Vagina (tissue), 2 donors: ENCODE data around the gene PAX4. TPM values are rescaled to one million over a fixed set of nuclear protein-coding genes. Genes with fewer than 3 reads are reported as not detected.

Experiments
- DNase-seq, 2 donors: peaks; one replicate each; pipeline ENCODE4 v3.0.0-alpha.2; 2017; ENCODE audit errors: extremely low spot score in 2 of 2
- H3K27ac ChIP-seq: fragments of 200-600 bp; sonication (generic); one replicate; pipeline ENCODE4 v1.5.1; 2019
- H3K27me3 ChIP-seq: fragments of 200-600 bp; sonication (generic); one replicate; pipeline ENCODE4 v1.5.1; 2019
- H3K36me3 ChIP-seq, 2 donors: fragments of 200-600 bp; sonication (generic); one replicate each; pipeline ENCODE4 v1.5.1; 2017 to 2019
- H3K4me1 ChIP-seq: fragments of 200-600 bp; sonication (generic); one replicate; pipeline ENCODE4 v1.5.1; 2019
- H3K4me3 ChIP-seq, 2 donors: fragments of 200-600 bp; sonication (generic); 1 replicate in 1 of 2; 2 replicates in 1 of 2; pipeline ENCODE4 v1.5.1; 2016 to 2019
- H3K9me3 ChIP-seq: fragments of 200-600 bp; sonication (generic); one replicate; pipeline ENCODE4 v1.5.1; 2019
- POLR2A ChIP-seq, 2 donors: fragments of 450-650 bp; IDR thresholded peaks; one replicate each; pipeline ENCODE4 v1.6.1; 2017; ENCODE audit warnings: antibody characterized with exemption in 2 of 2, mild to moderate bottlenecking in 2 of 2, moderate library complexity in 2 of 2
- POLR2AphosphoS5 ChIP-seq, 2 donors: sonication (generic); formaldehyde crosslinking; IDR thresholded peaks; one replicate each; pipeline ENCODE4 v1.9.0; 2017; ENCODE audit warnings: antibody characterized with exemption in 2 of 2, mild to moderate bottlenecking in 2 of 2, low read depth in 1 of 2; ENCODE audit not compliant: insufficient read depth in 1 of 2
- intact Hi-C: fragments of 100-400 bp; cut with DNase I; formaldehyde crosslinking; loops from one replicate; pipeline ENCODE4 v1.15.1; 2023
- total RNA-seq: library from RNA; depleted of rRNA; stranded (reverse); fragments of >200 nt; gene quantifications from one replicate; pipeline ENCODE4 v1.2.3, GENCODE V29; 2016
- TF ChIP-seq, protein P1 (sequence below), 3 experiments: fragments of 450-650 bp in 2 of 3; fragments of 200-600 bp in 1 of 3; sonication (generic) in 1 of 3; IDR thresholded peaks; one replicate each; pipeline ENCODE4 v1.5.1; 2017 to 2019; ENCODE audit warnings: antibody characterized with exemption in 3 of 3, mild to moderate bottlenecking in 2 of 3, moderate library complexity in 2 of 3

The PAX4 gene
- total RNA-seq, 1 donor from 2014 or later = not detected

DNA sequence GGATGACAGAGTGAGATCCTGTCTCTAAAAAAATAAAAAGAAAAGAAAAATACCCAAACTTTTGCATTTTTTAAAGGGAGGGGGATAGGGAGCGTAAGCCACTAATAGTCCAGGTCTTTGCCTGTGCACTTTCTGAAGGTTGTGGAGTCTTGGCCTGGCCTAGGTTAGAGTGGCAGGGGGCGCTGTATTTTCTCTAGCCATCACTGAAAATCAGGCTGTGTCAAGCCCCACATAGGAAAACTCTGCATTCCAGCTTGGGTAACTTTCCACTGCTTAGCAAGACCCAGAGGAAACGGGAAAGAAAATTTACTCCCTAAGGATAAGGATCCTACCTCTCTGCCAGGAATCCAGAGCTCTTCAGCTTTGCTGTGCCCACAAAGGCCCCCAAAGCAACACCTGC, 10.5 kb upstream of the PAX4 start:
- intact Hi-C loops = no loop called here
- TF ChIP-seq, protein P1, sequence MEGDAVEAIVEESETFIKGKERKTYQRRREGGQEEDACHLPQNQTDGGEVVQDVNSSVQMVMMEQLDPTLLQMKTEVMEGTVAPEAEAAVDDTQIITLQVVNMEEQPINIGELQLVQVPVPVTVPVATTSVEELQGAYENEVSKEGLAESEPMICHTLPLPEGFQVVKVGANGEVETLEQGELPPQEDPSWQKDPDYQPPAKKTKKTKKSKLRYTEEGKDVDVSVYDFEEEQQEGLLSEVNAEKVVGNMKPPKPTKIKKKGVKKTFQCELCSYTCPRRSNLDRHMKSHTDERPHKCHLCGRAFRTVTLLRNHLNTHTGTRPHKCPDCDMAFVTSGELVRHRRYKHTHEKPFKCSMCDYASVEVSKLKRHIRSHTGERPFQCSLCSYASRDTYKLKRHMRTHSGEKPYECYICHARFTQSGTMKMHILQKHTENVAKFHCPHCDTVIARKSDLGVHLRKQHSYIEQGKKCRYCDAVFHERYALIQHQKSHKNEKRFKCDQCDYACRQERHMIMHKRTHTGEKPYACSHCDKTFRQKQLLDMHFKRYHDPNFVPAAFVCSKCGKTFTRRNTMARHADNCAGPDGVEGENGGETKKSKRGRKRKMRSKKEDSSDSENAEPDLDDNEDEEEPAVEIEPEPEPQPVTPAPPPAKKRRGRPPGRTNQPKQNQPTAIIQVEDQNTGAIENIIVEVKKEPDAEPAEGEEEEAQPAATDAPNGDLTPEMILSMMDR (IDR thresholded peaks at IDR 0.05) = no peak
- TF ChIP-seq POLR2A (IDR thresholded peaks at IDR 0.05) (no peak), POLR2AphosphoS5 (IDR thresholded peaks at IDR 0.05; ENCODE audit: insufficient read depth in 1 of 2, low read depth in 1 of 2) (no peak)
- no peak for DNase-seq
- H3K36me3 ChIP-seq = no peaks in the 10 kb centered on the region
- H3K27ac ChIP-seq = no peak overlapping the region
- H3K4me3 ChIP-seq = no peak overlapping the region
- no peaks in the 10 kb centered on the region for H3K4me1 ChIP-seq
- H3K9me3 ChIP-seq = no peaks in the 10 kb centered on the region
- no peaks in the 10 kb centered on the region for H3K27me3 ChIP-seq

GRCh38 chr7:127625331-127625730, 7.4 kb upstream of the PAX4 start:
- H3K36me3 ChIP-seq = no peaks in the 10 kb centered on the region
- DNase-seq = no peak
- TF ChIP-seq POLR2A (IDR thresholded peaks at IDR 0.05) = no peak
- no peak for TF ChIP-seq POLR2AphosphoS5 (IDR thresholded peaks at IDR 0.05; ENCODE audit: insufficient read depth in 1 of 2, low read depth in 1 of 2)
- TF ChIP-seq, protein P1 (IDR thresholded peaks at IDR 0.05) = no peak
- H3K27me3 ChIP-seq = no peaks in the 10 kb centered on the region
- intact Hi-C loops = no loop called here
- no peak overlapping the region for H3K27ac ChIP-seq
- no peak overlapping the region for H3K4me3 ChIP-seq
- no peaks in the 10 kb centered on the region for H3K9me3 ChIP-seq
- no peaks in the 10 kb centered on the region for H3K4me1 ChIP-seq

GRCh38 chr7:127620406-127621233, 2.7 kb upstream of the PAX4 start:
- intact Hi-C loops = no loop called here
- Histone ChIP-seq H3K4me1 (no peaks in the 10 kb centered on the region), H3K4me3 (no peak overlapping the region), H3K9me3 (no peaks in the 10 kb centered on the region), H3K27ac (no peak overlapping the region), H3K36me3 (no peaks in the 10 kb centered on the region), H3K27me3 (no peaks in the 10 kb centered on the region)
- TF ChIP-seq POLR2AphosphoS5 (IDR thresholded peaks at IDR 0.05; ENCODE audit: insufficient read depth in 1 of 2, low read depth in 1 of 2) (no peak), POLR2A (IDR thresholded peaks at IDR 0.05) (no peak)
- TF ChIP-seq, protein P1 (IDR thresholded peaks at IDR 0.05) = no peak
- DNase-seq = no peak

GRCh38 chr7:127619681-127620405, 1.9 kb upstream of the PAX4 start:
- Histone ChIP-seq H3K27ac (no peak overlapping the region), H3K4me3 (no peak overlapping the region), H3K9me3 (no peaks in the 10 kb centered on the region), H3K27me3 (no peaks in the 10 kb centered on the region), H3K4me1 (no peaks in the 10 kb centered on the region), H3K36me3 (no peaks in the 10 kb centered on the region)
- TF ChIP-seq, protein P1 (IDR thresholded peaks at IDR 0.05) = no peak
- no peak for TF ChIP-seq POLR2AphosphoS5 (IDR thresholded peaks at IDR 0.05; ENCODE audit: insufficient read depth in 1 of 2, low read depth in 1 of 2)
- TF ChIP-seq POLR2A (IDR thresholded peaks at IDR 0.05) = no peak
- no peak for DNase-seq
- intact Hi-C loops = no loop called here

DNA sequence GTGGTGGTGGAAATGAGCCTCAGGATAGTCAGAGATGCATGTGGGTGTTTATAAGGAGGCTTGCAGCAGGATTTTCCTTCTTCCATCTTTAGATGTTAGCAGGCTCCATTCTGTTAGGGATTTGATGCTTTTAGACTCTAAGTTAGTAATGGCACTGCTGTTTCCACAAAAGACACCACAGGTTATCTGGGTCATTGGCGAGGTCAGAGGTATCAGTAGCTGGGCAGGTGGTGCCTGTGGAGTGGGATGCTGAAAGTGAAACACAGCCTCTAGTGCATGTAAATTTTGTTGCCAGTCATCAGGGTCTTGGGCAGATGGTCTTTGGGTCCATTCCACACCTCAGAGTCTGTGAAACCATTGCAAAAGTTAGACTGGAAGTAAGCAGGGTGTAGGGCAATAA, 833 bp upstream of the PAX4 start:
- no peaks in the 10 kb centered on the region for H3K36me3 ChIP-seq
- no peaks in the 10 kb centered on the region for H3K9me3 ChIP-seq
- H3K27ac ChIP-seq = no peak overlapping the region
- TF ChIP-seq POLR2AphosphoS5 (IDR thresholded peaks at IDR 0.05; ENCODE audit: insufficient read depth in 1 of 2, low read depth in 1 of 2) = no peak
- TF ChIP-seq, protein P1 (IDR thresholded peaks at IDR 0.05) = no peak
- TF ChIP-seq POLR2A (IDR thresholded peaks at IDR 0.05) = no peak
- intact Hi-C loops = no loop called here
- DNase-seq = no peak
- H3K4me3 ChIP-seq = no peak overlapping the region
- H3K4me1 ChIP-seq = no peaks in the 10 kb centered on the region
- H3K27me3 ChIP-seq = no peaks in the 10 kb centered on the region
